H9 (cell line): ENCODE data around the gene RASA2. TPM values are rescaled to one million over a fixed set of nuclear protein-coding genes. Genes with fewer than 3 reads are reported as not detected.

Experiments
- DNase-seq: peaks from one replicate; pipeline ENCODE4 v3.0.0-alpha.2; 2017
- H2AFZ ChIP-seq: one replicate; pipeline ENCODE4 v1.6.1; 2013; ENCODE audit warnings: mild to moderate bottlenecking, low read length, control low read depth, moderate library complexity
- H2AK5ac ChIP-seq: 2 replicates; pipeline ENCODE4 v1.6.1; 2013; ENCODE audit warnings: low read length, control low read depth, mixed read lengths; ENCODE audit not compliant: insufficient read length
- H2BK120ac ChIP-seq: one replicate; pipeline ENCODE4 v1.6.1; 2013; ENCODE audit warnings: low read depth, mild to moderate bottlenecking, low read length, control low read depth, inconsistent platforms; ENCODE audit not compliant: poor library complexity, severe bottlenecking
- H2BK12ac ChIP-seq: 2 replicates; pipeline ENCODE4 v1.6.1; 2013; ENCODE audit warnings: low read length, control low read depth, mixed read lengths, low read depth; ENCODE audit not compliant: insufficient read length
- H2BK15ac ChIP-seq: 2 replicates; pipeline ENCODE4 v1.6.1; 2013; ENCODE audit warnings: low read depth, low read length, control low read depth
- H2BK20ac ChIP-seq: one replicate; pipeline ENCODE4 v1.6.1; 2013; ENCODE audit warnings: low read depth, mild to moderate bottlenecking, low read length, control low read depth, inconsistent platforms; ENCODE audit not compliant: poor library complexity, severe bottlenecking
- H2BK5ac ChIP-seq: 2 replicates; pipeline ENCODE4 v1.6.1; 2013; ENCODE audit warnings: low read length, control low read depth, mixed read lengths; ENCODE audit not compliant: insufficient read length
- H3K14ac ChIP-seq: 2 replicates; pipeline ENCODE4 v1.6.1; 2013; ENCODE audit warnings: low read length, control low read depth; ENCODE audit not compliant: insufficient read depth
- H3K18ac ChIP-seq: 2 replicates; pipeline ENCODE4 v1.6.1; 2013; ENCODE audit warnings: low read depth, mild to moderate bottlenecking, mixed read lengths, low read length, control low read depth; ENCODE audit not compliant: insufficient read length
- H3K23ac ChIP-seq: 2 replicates; pipeline ENCODE4 v1.6.1; 2013; ENCODE audit warnings: low read length, control low read depth, mixed read lengths, low read depth; ENCODE audit not compliant: insufficient read length
- H3K23me2 ChIP-seq: 2 replicates; pipeline ENCODE4 v1.6.1; 2013; ENCODE audit warnings: low read depth, mild to moderate bottlenecking, mixed read lengths, low read length, control low read depth; ENCODE audit not compliant: insufficient read length, poor library complexity, severe bottlenecking
- H3K27ac ChIP-seq: 2 replicates; pipeline ENCODE4 v1.5.1; 2013; ENCODE audit warnings: low read length, control low read depth, mixed read lengths, low read depth; ENCODE audit not compliant: insufficient read length
- H3K27me3 ChIP-seq: 2 replicates; pipeline ENCODE4 v1.6.1; 2013; ENCODE audit warnings: low read length, control low read depth, inconsistent platforms; ENCODE audit not compliant: insufficient read depth
- H3K4ac ChIP-seq: 2 replicates; pipeline ENCODE4 v1.6.1; 2013; ENCODE audit warnings: low read depth, mild to moderate bottlenecking, control low read depth, inconsistent platforms, low read length, moderate library complexity
- H3K4me1 ChIP-seq: 2 replicates; pipeline ENCODE4 v1.6.1; 2013; ENCODE audit warnings: low read length, control low read depth, inconsistent platforms; ENCODE audit not compliant: insufficient read depth
- H3K4me2 ChIP-seq: 2 replicates; pipeline ENCODE4 v1.6.1; 2013; ENCODE audit warnings: low read length, control low read depth, mixed read lengths; ENCODE audit not compliant: insufficient read length, insufficient read depth
- H3K56ac ChIP-seq: 2 replicates; pipeline ENCODE4 v1.6.1; 2013; ENCODE audit warnings: low read depth, mild to moderate bottlenecking, mixed read lengths, low read length, control low read depth; ENCODE audit not compliant: insufficient read length
- H3K79me1 ChIP-seq: 2 replicates; pipeline ENCODE4 v1.6.1; 2013; ENCODE audit warnings: low read depth, mild to moderate bottlenecking, moderate library complexity, low read length, control low read depth, inconsistent platforms; ENCODE audit not compliant: insufficient read depth, poor library complexity, severe bottlenecking
- H3K79me2 ChIP-seq: 2 replicates; pipeline ENCODE4 v1.6.1; 2013; ENCODE audit warnings: low read length, control low read depth, inconsistent platforms; ENCODE audit not compliant: insufficient read depth
- H3K9ac ChIP-seq: 2 replicates; pipeline ENCODE4 v1.6.1; 2013; ENCODE audit warnings: low read length, control low read depth, mixed read lengths; ENCODE audit not compliant: insufficient read length; ENCODE audit errors: extremely low read depth
- H3K9me3 ChIP-seq: one replicate; pipeline ENCODE4 v1.6.1; 2013; ENCODE audit warnings: low read depth, low read length, inconsistent platforms; ENCODE audit not compliant: control insufficient read depth
- H3T11ph ChIP-seq: one replicate; pipeline ENCODE4 v1.6.1; 2013; ENCODE audit warnings: mild to moderate bottlenecking, low read length, control low read depth, inconsistent platforms
- H4K20me1 ChIP-seq: one replicate; pipeline ENCODE4 v1.6.1; 2013; ENCODE audit not compliant: control insufficient read depth, insufficient read length, insufficient read depth
- H4K5ac ChIP-seq: 2 replicates; pipeline ENCODE4 v1.6.1; 2013; ENCODE audit warnings: low read depth, mild to moderate bottlenecking, mixed read lengths, low read length, control low read depth; ENCODE audit not compliant: insufficient read length
- H4K8ac ChIP-seq: replicated peaks from 2 replicates; pipeline ENCODE4 v1.6.1; 2013; ENCODE audit warnings: low read length, control low read depth, mixed read lengths, low read depth; ENCODE audit not compliant: insufficient read length
- H4K91ac ChIP-seq: 2 replicates; pipeline ENCODE4 v1.6.1; 2013; ENCODE audit warnings: low read depth, mild to moderate bottlenecking, moderate library complexity, mixed read lengths, low read length, control low read depth; ENCODE audit not compliant: insufficient read length
- H3K27ac Mint-ChIP-seq, 3 experiments: 2 replicates in 2 of 3; 3 replicates in 1 of 3; pipeline ENCODE4 v1.8.0; 2020 to 2021; ENCODE audit warnings: mixed read lengths in 3 of 3, mild to moderate bottlenecking in 1 of 3, moderate library complexity in 1 of 3
- H3K27me3 Mint-ChIP-seq: 2 replicates; pipeline ENCODE4 v1.8.0; 2021; ENCODE audit warnings: low read depth, mild to moderate bottlenecking, moderate library complexity, mixed read lengths
- H3K36me3 Mint-ChIP-seq, 3 experiments: 2 replicates in 2 of 3; 3 replicates in 1 of 3; pipeline ENCODE4 v1.8.0; 2020 to 2021; ENCODE audit warnings: low read depth in 3 of 3, mixed read lengths in 3 of 3; ENCODE audit not compliant: insufficient read depth in 1 of 3
- H3K4me1 Mint-ChIP-seq, 2 experiments: 2 replicates each; pipeline ENCODE4 v1.8.0; 2020; ENCODE audit warnings: mixed read lengths in 2 of 2
- H3K4me3 Mint-ChIP-seq, 2 experiments: 2 replicates in 1 of 2; 3 replicates in 1 of 2; pipeline ENCODE4 v1.8.0; 2020 to 2021; ENCODE audit warnings: mild to moderate bottlenecking in 2 of 2, mixed read lengths in 2 of 2, moderate library complexity in 1 of 2
- H3K9me3 Mint-ChIP-seq, 2 experiments: 2 replicates in 1 of 2; 3 replicates in 1 of 2; pipeline ENCODE4 v1.8.0; 2020; ENCODE audit warnings: mild to moderate bottlenecking in 2 of 2, mixed read lengths in 2 of 2, moderate library complexity in 1 of 2
- CTCF ChIP-seq: fragments of 200-600 bp; sonication (generic); conservative IDR thresholded peaks from 3 replicates; pipeline ENCODE4 v1.8.0; 2021; ENCODE audit warnings: antibody characterized with exemption, mild to moderate bottlenecking
- WGBS: extraction: QIAGEN DNeasy Blood & Tissue Kit; methylation state at CpG from one replicate; pipeline ENCODE4 v1.1.7; 2013; ENCODE audit warnings: missing lambda C conversion rate, low lambda C conversion rate, mixed read lengths; ENCODE audit not compliant: insufficient read length; ENCODE audit errors: extremely low coverage; 5-methylcytosine and 5-hydroxymethylcytosine counted together
- total RNA-seq: library from RNA; stranded (reverse); gene quantifications from 2 replicates; pipeline ENCODE4 v1.2.1, GENCODE V29; 2021

The RASA2 gene
- total RNA-seq, 1 experiment from 2014 or later, result 24.4 TPM

GRCh38 chr3:141653847-141654246 lies 167.0 kb downstream of the RASA2 start:
- Histone ChIP-seq H4K5ac (no peak overlapping the region), H3K79me1 (no peaks in the 10 kb centered on the region), H2AK5ac (no peak overlapping the region), H4K20me1 (no peaks in the 10 kb centered on the region), H2BK120ac (no peak overlapping the region), H2BK5ac (no peak overlapping the region), H3K9ac (no peak overlapping the region), H2AFZ (no peak overlapping the region), H3K4ac (no peak overlapping the region), H3K18ac (no peak overlapping the region), H2BK12ac (no peak overlapping the region), H4K8ac (no peak overlapping the region), H3K9me3 (peaks cover 11% of the 10 kb centered on the region), H3K23ac (no peak overlapping the region), H3K4me1 (no peaks in the 10 kb centered on the region; the same call in 1 of the 2 replicates), H3T11ph (no peak overlapping the region), H3K4me2 (no peak overlapping the region), H2BK20ac (no peak overlapping the region), H3K79me2 (no peaks in the 10 kb centered on the region), H3K14ac (no peak overlapping the region), H3K27me3 (no peaks in the 10 kb centered on the region; the same call in 1 of the 2 replicates), H2BK15ac (no peak overlapping the region), H3K56ac (no peak overlapping the region), H4K91ac (no peak overlapping the region), H3K27ac (no peak overlapping the region), H3K23me2 (no peaks in the 10 kb centered on the region)
- H3K4me3 Mint-ChIP-seq, result no peak overlapping the region
- no CpG with 5 or more reads among the region's 4 CpGs for WGBS
- H3K27ac Mint-ChIP-seq, result peak overlapping the region in 1 of 3 experiments; percentile 21; a peak in 2 of 7 replicates
- H3K4me1 Mint-ChIP-seq, result peaks cover 23 to 26% of the 10 kb centered on the region in 2 experiments
- H3K9me3 Mint-ChIP-seq, result peaks cover 13 to 15% of the 10 kb centered on the region in 2 experiments
- DNase-seq, result no peak
- H3K27me3 Mint-ChIP-seq, result peaks cover 22% of the 10 kb centered on the region
- H3K36me3 Mint-ChIP-seq, result peaks cover 3 to 18% (median 17%) of the 10 kb centered on the region in 3 experiments; a peak in 4 of 7 replicates
- TF ChIP-seq CTCF, result no peak
